Nucleus accumbens (tissue), 56 donors: Measurements from ENCODE around the gene PRSS2.
A peak's percentile ranks its signal among the peaks of the same experiment; 100 is the strongest.
"Not testable (repeated sequence)": the region's sequence is repeated elsewhere in the genome, so short reads cannot be mapped to it uniquely, and the experiment has no call there.

ENCODE experiments used
- DNase-seq, 56 donors: peaks; one replicate each; lab custom pipeline; 2025; lab: John Stamatoyannopoulos, UW

Gene PRSS2

GRCh38 chr7:142758312-142758711 lies 12.5 kb upstream of the PRSS2 start:
- not testable (repeated sequence) for DNase-seq

GRCh38 chr7:142759433-142759832 lies 11.3 kb upstream of the PRSS2 start:
- no peak for DNase-seq

- no peak for DNase-seq
These were observed 10.6 kb upstream of the PRSS2 start for GRCh38 chr7:142760071-142760642.

- DNase-seq: not testable (repeated sequence)
These were observed 9.2 kb upstream of the PRSS2 start for GRCh38 chr7:142761606-142762005.

- DNase-seq: no peak
These were observed 8.7 kb upstream of the PRSS2 start for GRCh38 chr7:142762104-142762503.

- no peak for DNase-seq
These were observed 3.3 kb upstream of the PRSS2 start for GRCh38 chr7:142767451-142767850.

- no peak for DNase-seq
These were observed 2.9 kb upstream of the PRSS2 start for GRCh38 chr7:142767861-142768260.

GRCh38 chr7:142768885-142769284 lies 1.9 kb upstream of the PRSS2 start:
- not testable (repeated sequence) for DNase-seq

- no peak for DNase-seq
These were observed 568 bp downstream of the PRSS2 start for GRCh38 chr7:142771353-142771723.

GRCh38 chr7:142772051-142772450 lies 1.3 kb downstream of the PRSS2 start:
- DNase-seq: no peak

GRCh38 chr7:142772673-142773072 lies 1.9 kb downstream of the PRSS2 start:
- DNase-seq: no peak

- no peak for DNase-seq
These were observed 2.5 kb downstream of the PRSS2 start for GRCh38 chr7:142773230-142773629.

GRCh38 chr7:142773937-142774744 lies 3.4 kb downstream of the PRSS2 start:
- DNase-seq: no peak

GRCh38 chr7:142774826-142775225 lies 4.1 kb downstream of the PRSS2 start:
- DNase-seq: no peak

- not testable (repeated sequence) for DNase-seq
These were observed 4.8 kb downstream of the PRSS2 start for GRCh38 chr7:142775351-142776115.

GRCh38 chr7:142776206-142776844 lies 5.6 kb downstream of the PRSS2 start:
- no peak for DNase-seq

GRCh38 chr7:142776845-142777225 lies 6.1 kb downstream of the PRSS2 start:
- not testable (repeated sequence) for DNase-seq

- DNase-seq: no peak
These were observed 6.5 kb downstream of the PRSS2 start for GRCh38 chr7:142777318-142777717.

- DNase-seq: peak in 55 of 56 donors; percentile 17 to 93 (median 65)
These were observed 12.4 kb downstream of the PRSS2 start for GRCh38 chr7:142782922-142783900.

GRCh38 chr7:142784096-142784495 lies 13.3 kb downstream of the PRSS2 start:
- no peak for DNase-seq
